NCI-H82 treated with DMSO at 0.1 percent for 48 hours (cell line): ENCODE measurements around the gene INS.
"Not testable (repeated sequence)": the region's sequence is repeated elsewhere in the genome, so short reads cannot be mapped to it uniquely, and the experiment has no call there.

Source experiments
- DNase-seq: peaks from one replicate; lab custom pipeline; 2025; ENCODE audit not compliant: unreplicated experiment; lab: John Stamatoyannopoulos, UW

Gene INS

DNA sequence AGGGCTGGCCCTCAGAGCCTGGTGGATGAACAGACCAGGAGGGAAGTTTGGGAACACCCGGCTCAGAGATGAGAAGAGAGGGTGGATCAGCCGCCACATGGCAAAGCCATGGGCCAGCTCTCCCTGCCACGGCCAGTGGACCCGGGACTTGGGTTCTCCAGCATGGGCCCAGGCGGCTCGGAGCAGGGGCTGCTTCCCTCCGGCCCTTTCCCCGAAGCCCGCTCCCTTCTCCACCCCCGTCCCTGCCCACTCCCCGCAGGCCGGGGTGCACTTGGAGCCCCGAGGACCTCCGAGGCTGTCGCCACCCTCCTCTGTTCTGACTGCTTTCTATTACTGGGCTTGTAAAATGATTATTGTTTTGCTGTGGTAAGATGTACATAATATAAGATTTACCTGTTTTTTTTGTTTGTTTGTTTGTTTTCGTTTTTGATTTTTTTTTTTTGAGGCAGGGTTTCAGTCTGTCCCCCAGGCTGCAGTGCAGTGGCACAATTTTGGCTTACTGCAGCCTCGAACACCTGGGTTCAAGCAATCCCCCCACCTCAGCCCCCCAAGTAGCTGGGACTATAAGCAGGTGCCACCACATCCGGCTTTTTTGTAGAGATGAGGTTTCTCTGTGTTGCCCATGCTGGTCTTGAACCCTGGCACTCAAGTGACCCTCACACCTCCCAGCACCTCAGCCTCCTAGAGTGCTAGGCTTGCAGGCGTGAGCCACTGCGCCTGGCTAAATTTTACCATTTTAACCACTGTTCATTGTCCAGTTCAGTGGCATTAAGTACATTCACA is 21.9 kb upstream of the INS start:
- no peak for DNase-seq

DNA sequence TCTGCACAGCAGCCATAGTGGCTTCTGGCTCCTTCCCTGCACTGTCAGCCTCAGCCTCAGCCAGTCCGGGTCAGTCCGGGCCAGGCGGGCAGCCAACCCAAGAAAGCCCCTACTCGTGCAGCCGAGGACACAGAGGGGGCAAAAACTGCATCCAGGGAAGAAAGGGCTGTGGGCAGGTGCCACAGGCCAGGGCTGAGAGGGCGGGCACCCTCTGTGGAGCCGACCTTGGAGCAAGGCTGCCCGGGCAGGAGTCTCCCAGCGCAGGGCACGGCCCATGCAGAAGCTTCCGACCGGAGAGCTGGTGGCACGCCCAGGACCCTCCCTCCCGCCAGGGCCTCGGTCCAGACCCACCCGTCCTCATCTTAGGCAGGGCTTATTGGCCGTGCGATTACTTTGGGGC is 21.1 kb upstream of the INS start:
- no peak for DNase-seq

GRCh38 chr11:2180789-2181370 is 19.9 kb upstream of the INS start:
- DNase-seq, result no peak

DNA sequence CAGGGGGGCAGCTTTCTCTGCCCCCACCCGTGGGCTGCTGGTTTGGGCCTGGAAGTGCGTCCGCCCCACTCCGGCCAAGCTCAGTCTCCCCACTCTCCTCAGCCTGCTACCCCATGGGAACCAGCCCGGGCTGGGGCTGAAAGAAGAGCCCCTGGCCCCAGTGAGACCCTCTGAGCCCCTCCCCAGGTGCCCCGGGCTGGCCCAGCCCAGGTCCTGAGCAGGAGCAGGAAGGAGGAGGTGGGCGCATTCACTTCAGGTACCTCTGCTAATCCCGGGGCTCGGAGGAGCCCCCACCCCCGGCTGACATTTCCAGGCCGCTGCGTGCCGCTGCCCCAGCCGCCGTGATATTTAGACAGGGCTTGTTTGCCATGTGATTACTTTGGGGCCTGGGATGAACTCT is 19.3 kb upstream of the INS start:
- DNase-seq, result no peak

DNA sequence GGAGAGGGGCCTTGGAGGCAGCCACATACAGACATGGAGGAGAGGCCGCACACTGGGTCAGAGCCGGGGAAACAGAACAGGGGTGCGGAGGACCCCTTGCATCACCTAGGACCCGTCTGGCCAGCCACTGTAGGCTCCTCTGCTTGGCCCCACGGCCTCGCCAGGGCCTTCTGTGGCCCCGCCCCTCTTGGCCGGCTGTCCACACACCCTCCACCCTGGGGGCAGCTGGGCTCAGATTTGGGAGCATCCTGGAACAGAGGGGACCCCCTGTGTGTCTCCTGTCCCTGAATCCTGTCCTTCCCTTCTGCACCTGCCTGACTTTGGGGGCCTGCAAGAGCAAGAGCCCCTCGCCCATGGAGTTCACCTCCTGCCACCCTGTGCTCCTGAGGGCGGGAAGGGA is 18.5 kb upstream of the INS start:
- DNase-seq, result no peak

DNA sequence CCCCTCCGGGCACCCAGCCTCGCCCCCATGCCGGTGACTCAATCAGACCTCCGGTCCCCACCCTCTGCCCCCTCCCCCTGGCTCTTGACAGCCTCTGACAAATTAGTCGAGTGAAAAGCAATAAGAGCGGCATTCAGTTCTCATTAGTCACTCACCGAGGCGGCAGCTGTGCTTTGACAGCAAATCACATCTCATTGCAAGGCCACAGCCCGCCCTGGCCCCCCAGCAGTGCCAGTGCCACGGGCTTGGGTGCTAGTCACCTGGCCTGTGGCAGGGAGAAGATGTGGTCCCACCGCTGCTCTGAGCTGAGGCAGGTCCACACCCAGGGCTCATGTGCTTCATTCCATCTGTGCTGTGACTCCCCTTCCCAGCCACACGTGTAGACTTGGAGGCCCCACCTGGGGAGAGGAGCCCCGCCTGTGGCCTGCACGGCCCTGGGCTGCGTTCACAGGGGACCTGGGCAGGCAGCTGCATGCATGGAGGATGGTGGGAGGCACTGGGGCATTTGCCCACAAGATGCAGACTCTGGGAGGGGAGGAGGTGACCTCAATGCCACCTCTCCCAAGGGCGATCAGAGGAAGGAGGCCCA is 18.0 kb upstream of the INS start:
- no peak for DNase-seq

GRCh38 chr11:2178055-2178773 is 17.2 kb upstream of the INS start:
- not testable (repeated sequence) for DNase-seq

DNA sequence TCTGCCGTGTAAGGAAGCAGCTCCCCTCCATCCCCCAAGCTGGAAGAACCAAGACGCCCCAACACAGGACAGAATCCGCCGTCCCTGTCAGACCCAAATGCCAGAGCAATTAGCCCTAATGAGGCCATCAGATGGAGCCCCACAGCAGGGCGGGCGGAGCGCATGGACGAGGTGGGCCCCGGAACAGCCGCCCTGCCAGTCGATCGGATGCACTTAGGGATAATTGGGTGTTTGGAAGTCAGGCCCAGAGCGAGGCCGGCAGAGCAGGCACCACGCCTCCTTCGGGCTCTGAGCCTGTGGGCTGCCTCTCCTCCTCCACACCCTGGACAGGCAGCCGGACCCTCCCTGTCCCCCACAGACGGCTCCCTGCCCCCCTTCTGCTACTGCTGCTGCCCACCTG is 16.1 kb upstream of the INS start:
- no peak for DNase-seq

DNA sequence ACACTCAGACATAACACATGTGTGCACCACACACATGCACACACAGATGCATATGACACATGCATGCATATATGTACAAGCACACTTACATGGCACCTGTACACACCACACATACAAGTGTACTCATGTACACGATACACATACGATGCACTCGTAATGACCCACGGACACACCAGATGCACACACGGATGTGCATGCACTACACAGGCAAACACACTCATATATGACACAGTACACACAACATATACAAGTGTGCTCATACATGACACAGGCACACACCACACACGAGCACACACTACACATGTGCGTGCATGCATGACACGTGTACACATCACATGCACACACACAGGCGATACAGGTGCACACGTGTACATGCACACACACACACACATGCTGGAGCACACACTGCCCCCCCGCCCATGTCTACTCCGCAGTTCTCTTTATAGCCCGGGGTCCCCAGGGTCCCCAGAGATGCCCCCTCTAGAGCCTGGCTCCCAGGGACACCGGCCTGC is 15.4 kb upstream of the INS start:
- DNase-seq, result no peak

GRCh38 chr11:2175659-2176058 is 14.7 kb upstream of the INS start:
- DNase-seq, result no peak

- DNase-seq, result no peak
These were observed 13.4 kb upstream of the INS start for GRCh38 chr11:2174361-2174760.

DNA sequence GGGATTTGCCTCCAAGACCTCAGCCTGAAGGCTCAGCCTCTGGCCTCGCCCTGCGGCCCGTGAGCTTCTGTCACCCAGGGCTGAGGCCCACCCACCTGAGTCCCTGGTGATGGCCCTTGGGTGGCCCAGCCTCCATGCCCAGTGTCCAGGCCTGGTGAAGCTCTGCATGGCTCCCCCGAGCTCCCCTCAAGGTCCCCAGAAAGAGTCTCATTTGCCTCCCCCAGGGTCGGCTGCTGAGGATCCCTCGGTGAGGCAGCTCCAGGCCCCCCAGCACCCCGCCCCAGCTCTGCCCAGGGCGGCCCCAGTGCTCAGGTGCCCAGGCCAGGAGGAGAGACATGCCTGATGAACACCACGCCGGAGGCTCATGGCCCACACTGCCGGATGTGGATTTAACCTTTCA is 12.8 kb upstream of the INS start:
- DNase-seq, result no peak

- DNase-seq, result no peak
These were observed 12.2 kb upstream of the INS start for GRCh38 chr11:2173150-2173693.

- DNase-seq, result no peak
These were observed 11.7 kb upstream of the INS start for GRCh38 chr11:2172676-2173075.

DNA sequence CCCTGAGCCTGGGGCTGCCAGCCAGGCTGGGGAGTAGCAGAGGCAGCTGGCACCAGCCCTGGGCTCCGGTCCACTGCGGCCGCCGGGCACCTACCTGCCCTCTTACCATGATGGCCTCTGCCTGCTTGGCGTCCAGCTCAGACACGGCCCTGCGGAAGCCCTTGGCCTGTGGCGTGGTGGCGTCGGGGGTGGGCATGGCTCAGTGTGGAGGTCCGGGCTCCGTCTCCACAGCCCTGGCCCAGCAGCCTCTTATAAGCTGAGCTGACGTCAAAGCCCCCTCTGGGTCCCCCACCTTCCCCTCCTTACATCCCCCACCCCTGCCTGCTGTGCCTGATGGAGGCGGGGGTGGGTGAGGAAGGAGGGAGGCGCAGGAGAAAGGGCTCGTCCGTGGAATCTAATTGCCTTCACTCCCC is 10.6 kb upstream of the INS start, which contains the start of gene TH:
TH (minus strand) TSS at position 225 of the 413 bp plus-strand sequence; CDS start at position 196, 29 bp downstream.
- DNase-seq, result no peak

GRCh38 chr11:2169626-2170570 is 8.9 kb upstream of the INS start:
- DNase-seq, result no peak

DNA sequence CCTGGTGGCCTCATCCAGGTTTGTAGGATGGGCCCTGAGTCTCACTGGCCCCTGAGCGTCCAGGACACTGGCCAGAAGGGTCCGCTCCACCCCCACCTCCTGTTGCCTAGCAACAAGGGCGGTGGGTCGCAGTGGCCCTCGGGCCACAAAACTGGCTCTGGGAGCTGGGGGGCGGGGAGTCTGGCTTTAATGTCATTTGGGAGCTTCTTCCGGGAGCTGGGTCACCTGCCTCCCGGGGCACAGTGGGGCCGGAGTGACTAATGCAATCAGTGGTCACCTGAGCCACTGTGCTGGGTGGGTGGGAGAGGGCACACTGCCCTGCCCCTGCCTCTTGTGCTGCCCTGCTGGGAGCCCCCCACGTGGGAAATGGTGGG is 8.0 kb upstream of the INS start:
- no peak for DNase-seq

- no peak for DNase-seq
These were observed 7.4 kb upstream of the INS start for GRCh38 chr11:2168286-2169004.
